ENCODE results near the gene SLN. TPM values are rescaled to one million over a fixed set of nuclear protein-coding genes. Genes with fewer than 3 reads are reported as not detected.
A peak's percentile ranks its signal among the peaks of the same experiment; 100 is the strongest.

SLN gene
- total RNA-seq, 1 donor from 2014 or later, result 1.0 TPM

- H3K27me3 ChIP-seq, result no peaks in the 10 kb centered on the region
- no peaks in the 10 kb centered on the region for H3K36me3 ChIP-seq
- peak; percentile 92 for ATAC-seq
- TF ChIP-seq CTCF (IDR thresholded peaks at IDR 0.05), result peak; percentile 51
- no peak overlapping the region for H3K4me3 ChIP-seq
- peak; percentile 78 for DNase-seq
- intact Hi-C loops (cut with DNase I), result no loop called here
- H3K9me3 ChIP-seq, result no peaks in the 10 kb centered on the region
- no peak overlapping the region for H3K27ac ChIP-seq
- no peaks in the 10 kb centered on the region for H3K4me1 ChIP-seq
Measured at GRCh38 chr11:107741044-107741823, 29.4 kb upstream of the SLN start.

- Histone ChIP-seq H3K27me3 (no peaks in the 10 kb centered on the region), H3K27ac (no peak overlapping the region), H3K4me3 (no peak overlapping the region), H3K36me3 (no peaks in the 10 kb centered on the region), H3K4me1 (no peaks in the 10 kb centered on the region), H3K9me3 (no peaks in the 10 kb centered on the region)
- DNase-seq, result no peak
- TF ChIP-seq CTCF (IDR thresholded peaks at IDR 0.05), result no peak
- intact Hi-C loops (cut with DNase I), result no loop called here
- ATAC-seq, result no peak
Measured at GRCh38 chr11:107740271-107740670, 28.4 kb upstream of the SLN start.

GRCh38 chr11:107736546-107736945 is 24.7 kb upstream of the SLN start:
- Histone ChIP-seq H3K36me3 (no peaks in the 10 kb centered on the region), H3K27me3 (no peaks in the 10 kb centered on the region), H3K4me3 (no peak overlapping the region), H3K27ac (no peak overlapping the region), H3K4me1 (no peaks in the 10 kb centered on the region), H3K9me3 (no peaks in the 10 kb centered on the region)
- TF ChIP-seq CTCF (IDR thresholded peaks at IDR 0.05), result no peak
- DNase-seq, result no peak
- no peak for ATAC-seq
- intact Hi-C loops (cut with DNase I), result no loop called here

- ATAC-seq, result no peak
- no peak for DNase-seq
- no peaks in the 10 kb centered on the region for H3K36me3 ChIP-seq
- no peak overlapping the region for H3K27ac ChIP-seq
- H3K9me3 ChIP-seq, result no peaks in the 10 kb centered on the region
- intact Hi-C loops (cut with DNase I), result no loop called here
- no peaks in the 10 kb centered on the region for H3K4me1 ChIP-seq
- H3K27me3 ChIP-seq, result no peaks in the 10 kb centered on the region
- no peak for TF ChIP-seq CTCF (IDR thresholded peaks at IDR 0.05)
- no peak overlapping the region for H3K4me3 ChIP-seq
Measured at GRCh38 chr11:107733518-107733917, 21.7 kb upstream of the SLN start.

GRCh38 chr11:107732689-107733051 is 20.8 kb upstream of the SLN start:
- no peak for ATAC-seq
- TF ChIP-seq CTCF (IDR thresholded peaks at IDR 0.05), result no peak
- Histone ChIP-seq H3K4me3 (no peak overlapping the region), H3K27me3 (no peaks in the 10 kb centered on the region), H3K27ac (no peak overlapping the region), H3K4me1 (no peaks in the 10 kb centered on the region), H3K9me3 (no peaks in the 10 kb centered on the region), H3K36me3 (no peaks in the 10 kb centered on the region)
- DNase-seq, result no peak
- intact Hi-C loops (cut with DNase I), result no loop called here

All from upper lobe of right lung (tissue), 1 donor.